ENCODE results near the gene PPP1CC. TPM values are rescaled to one million over a fixed set of nuclear protein-coding genes. Genes with fewer than 3 reads are reported as not detected.
"Not testable (repeated sequence)": the region's sequence is repeated elsewhere in the genome, so short reads cannot be mapped to it uniquely, and the experiment has no call there.

The PPP1CC gene
- polyA plus RNA-seq, 1 donor from 2014 or later, result 188 TPM

- H3K9me2 ChIP-seq (ENCODE audit: insufficient read depth, low read length), result no peaks in the 10 kb centered on the region
- peaks cover 78% of the 10 kb centered on the region for H3K79me2 ChIP-seq (replicated peaks; ENCODE audit: insufficient read depth, low read length)
- no peaks in the 10 kb centered on the region for H3K9me3 ChIP-seq (ENCODE audit: low read length)
- H4K20me1 ChIP-seq (ENCODE audit: insufficient read depth), result peaks cover 7% of the 10 kb centered on the region
- H3K27ac ChIP-seq (ENCODE audit: low read length), result no peak overlapping the region
- peak overlapping the region; percentile 10 for H3K4me2 ChIP-seq (ENCODE audit: low read length)
- no peaks in the 10 kb centered on the region for H3F3A ChIP-seq (ENCODE audit: insufficient read depth, low read length, poor library complexity, severe bottlenecking)
- no peaks in the 10 kb centered on the region for H3K27me3 ChIP-seq (ENCODE audit: insufficient read depth, low read depth, low read length)
- TF ChIP-seq RAD21 (conservative IDR thresholded peaks at IDR 0.05), result no peak
- no peak for TF ChIP-seq CTCF (IDR thresholded peaks at IDR 0.05; ENCODE audit: poor library complexity, severe bottlenecking)
- TF ChIP-seq REST (IDR thresholded peaks at IDR 0.05; ENCODE audit: borderline replicate concordance), result no peak
- TF ChIP-seq EZH2 (IDR thresholded peaks at IDR 0.05; ENCODE audit: borderline replicate concordance, insufficient read depth, low read length, poor library complexity, severe bottlenecking), result no peak
- no peak for TF ChIP-seq MXI1 (conservative IDR thresholded peaks at IDR 0.05; ENCODE audit: poor library complexity, severe bottlenecking)
- no peak for TF ChIP-seq SMC3 (conservative IDR thresholded peaks at IDR 0.05; ENCODE audit: poor library complexity)
- TF ChIP-seq TAF1 (IDR thresholded peaks at IDR 0.05; ENCODE audit: low read depth), result no peak
- no peak for TF ChIP-seq POLR2AphosphoS5 (IDR thresholded peaks at IDR 0.05)
- no peak for TF ChIP-seq EP300 (conservative IDR thresholded peaks at IDR 0.05; ENCODE audit: poor library complexity, severe bottlenecking)
- no peak overlapping the region for H2AFZ ChIP-seq (ENCODE audit: low read depth, low read length)
- no peaks in the 10 kb centered on the region for H3K36me3 ChIP-seq (ENCODE audit: insufficient read depth, low read length)
- peak overlapping the region; percentile 79 for H3K4me3 ChIP-seq (ENCODE audit: low read length)
- H3K9ac ChIP-seq (ENCODE audit: low read length), result no peak overlapping the region
Measured at GRCh38 chr12:110739488-110739887, 3.2 kb downstream of the PPP1CC start.

- TF ChIP-seq SMC3 (conservative IDR thresholded peaks at IDR 0.05; ENCODE audit: poor library complexity) (no peak), REST (IDR thresholded peaks at IDR 0.05; ENCODE audit: borderline replicate concordance) (no peak), TAF1 (IDR thresholded peaks at IDR 0.05; ENCODE audit: low read depth) (no peak)
- H3K4me3 ChIP-seq (ENCODE audit: low read length), result no peak overlapping the region
- no peak overlapping the region for H3K9ac ChIP-seq (ENCODE audit: low read length)
- H3F3A ChIP-seq (ENCODE audit: insufficient read depth, low read length, poor library complexity, severe bottlenecking), result no peaks in the 10 kb centered on the region
- H3K4me2 ChIP-seq (ENCODE audit: low read length), result no peak overlapping the region
- no peak overlapping the region for H3K27ac ChIP-seq (ENCODE audit: low read length)
- H3K9me3 ChIP-seq (ENCODE audit: low read length), result no peaks in the 10 kb centered on the region
- H3K36me3 ChIP-seq (ENCODE audit: insufficient read depth, low read length), result no peaks in the 10 kb centered on the region
- H2AFZ ChIP-seq (ENCODE audit: low read depth, low read length), result no peak overlapping the region
- H3K27me3 ChIP-seq (ENCODE audit: insufficient read depth, low read depth, low read length), result no peaks in the 10 kb centered on the region
- H4K20me1 ChIP-seq (ENCODE audit: insufficient read depth), result peaks cover 11% of the 10 kb centered on the region
- peaks cover 96% of the 10 kb centered on the region for H3K79me2 ChIP-seq (replicated peaks; ENCODE audit: insufficient read depth, low read length)
- H3K9me2 ChIP-seq (ENCODE audit: insufficient read depth, low read length), result no peaks in the 10 kb centered on the region
Measured at GRCh38 chr12:110737532-110737931, 5.2 kb downstream of the PPP1CC start.

- H3K4me2 ChIP-seq (ENCODE audit: low read length); H3K9me3 ChIP-seq (ENCODE audit: low read length); H3K27me3 ChIP-seq (ENCODE audit: insufficient read depth, low read depth, low read length); H3K36me3 ChIP-seq (ENCODE audit: insufficient read depth, low read length); H3K9ac ChIP-seq (ENCODE audit: low read length); H3K4me3 ChIP-seq (ENCODE audit: low read length); H3K27ac ChIP-seq (ENCODE audit: low read length); H3F3A ChIP-seq (ENCODE audit: insufficient read depth, low read length, poor library complexity, severe bottlenecking); H3K9me2 ChIP-seq (ENCODE audit: insufficient read depth, low read length); H2AFZ ChIP-seq (ENCODE audit: low read depth, low read length): not testable (repeated sequence)
- H4K20me1 ChIP-seq (ENCODE audit: insufficient read depth), result peaks cover 11% of the 10 kb centered on the region
- H3K79me2 ChIP-seq (replicated peaks; ENCODE audit: insufficient read depth, low read length), result peaks cover 98% of the 10 kb centered on the region
Measured at GRCh38 chr12:110737016-110737415, 5.7 kb downstream of the PPP1CC start.

All from neural cell (in vitro differentiated cells).